B cell (primary cell): ENCODE results near the gene RPL27. TPM values are rescaled to one million over a fixed set of nuclear protein-coding genes. Genes with fewer than 3 reads are reported as not detected.

Experiments used
- ATAC-seq: fragments of 200-7000 bp; cut with Tn5 transposase; one replicate; pipeline ENCODE4 v1.10.0; 2021; ENCODE audit warnings: low read depth, mild to moderate bottlenecking, moderate number of reproducible peaks, moderate library complexity
- CTCF ChIA-PET: fragments of 350-600 bp; sonication (Branson Sonifier 250); formaldehyde crosslinking; loops from one replicate; lab custom pipeline; 2021; ENCODE audit warnings: antibody characterized with exemption, inconsistent platforms; lab: Charles Lee
- POLR2A ChIA-PET: fragments of 350-600 bp; sonication (Branson Sonifier 250); formaldehyde crosslinking; loops from one replicate; lab custom pipeline; 2021; ENCODE audit warnings: antibody characterized with exemption; lab: Charles Lee
- DNase-seq: peaks from one replicate; pipeline ENCODE4 v3.0.0; 2013
- H2AFZ ChIP-seq: 2 replicates; pipeline ENCODE4 v1.6.1; 2012; ENCODE audit warnings: mild to moderate bottlenecking, low read depth, low read length; ENCODE audit not compliant: insufficient read depth, poor library complexity, severe bottlenecking
- H3K27ac ChIP-seq, 2 donors: 1 replicate in 1 of 2; 2 replicates in 1 of 2; pipeline ENCODE4 v1.5.1; 2012 to 2013; ENCODE audit warnings: low read length in 2 of 2, mild to moderate bottlenecking in 2 of 2, moderate library complexity in 1 of 2
- H3K27me3 ChIP-seq, 4 experiments: fragments of 200-600 bp in 1 of 4; sonication (generic) in 1 of 4; replicated peaks in 1 of 4; 1 replicate in 2 of 4; 2 replicates in 2 of 4; pipeline versions ENCODE4 v1.6.1 to v1.7.0; 2013 to 2016; ENCODE audit warnings: low read length in 3 of 4, mild to moderate bottlenecking in 2 of 4, mixed read lengths in 1 of 4, moderate library complexity in 1 of 4; ENCODE audit not compliant: insufficient read depth in 4 of 4, control insufficient read depth in 3 of 4; ENCODE audit errors: control extremely low read depth in 1 of 4
- H3K36me3 ChIP-seq, 2 experiments: replicated peaks in 1 of 2; 1 replicate in 1 of 2; 2 replicates in 1 of 2; pipeline versions ENCODE4 v1.6.1 to v1.7.1; 2013; ENCODE audit warnings: low read length in 1 of 2; ENCODE audit not compliant: insufficient read depth in 2 of 2, control insufficient read depth in 1 of 2; ENCODE audit errors: control extremely low read depth in 1 of 2, extremely low read depth in 1 of 2
- H3K4me1 ChIP-seq, 2 donors: fragments of 200-600 bp in 1 of 2; sonication (generic) in 1 of 2; 1 replicate in 1 of 2; 2 replicates in 1 of 2; pipeline versions ENCODE4 v1.5.1 to v1.6.1; 2013 to 2017; ENCODE audit warnings: low read length in 2 of 2; ENCODE audit not compliant: control insufficient read depth in 2 of 2, insufficient read depth in 2 of 2
- H3K4me2 ChIP-seq: replicated peaks from 2 replicates; pipeline ENCODE3; 2012; ENCODE audit warnings: mild to moderate bottlenecking, low read depth, low read length; ENCODE audit not compliant: poor library complexity, severe bottlenecking
- H3K4me3 ChIP-seq, 5 experiments: fragments of 200-600 bp in 1 of 5; sonication (generic) in 1 of 5; 1 replicate in 3 of 5; 2 replicates in 2 of 5; pipeline versions ENCODE4 v1.5.1 to v1.7.0; 2011 to 2016; ENCODE audit warnings: low read length in 4 of 5, mild to moderate bottlenecking in 4 of 5, low read depth in 2 of 5, control low read depth in 1 of 5, moderate library complexity in 1 of 5; ENCODE audit not compliant: insufficient read depth in 1 of 5; ENCODE audit errors: control extremely low read depth in 1 of 5, extremely low read depth in 1 of 5
- H3K79me2 ChIP-seq: fragments of 200-600 bp; sonication (generic); one replicate; pipeline ENCODE4 v1.6.0; 2016; ENCODE audit warnings: low read length; ENCODE audit not compliant: control insufficient read depth, insufficient read depth
- H3K9ac ChIP-seq: fragments of 200-600 bp; sonication (generic); 2 replicates; pipeline ENCODE4 v1.6.1; 2017; ENCODE audit warnings: mild to moderate bottlenecking, low read length, moderate library complexity
- H3K9me3 ChIP-seq, 3 donors: one replicate each; pipeline versions ENCODE4 v1.6.1 to v1.7.1; 2013; ENCODE audit warnings: low read length in 2 of 3; ENCODE audit not compliant: control insufficient read depth in 2 of 3, insufficient read depth in 1 of 3; ENCODE audit errors: control extremely low read depth in 1 of 3
- H4K20me1 ChIP-seq: 2 replicates; pipeline ENCODE4 v1.6.0; 2012; ENCODE audit warnings: mild to moderate bottlenecking, low read length; ENCODE audit not compliant: insufficient read depth, control insufficient read depth, poor library complexity, severe bottlenecking
- H3K27ac Mint-ChIP-seq: one replicate; pipeline ENCODE4 v1.8.0; 2021; ENCODE audit warnings: mixed read lengths
- H3K27me3 Mint-ChIP-seq: one replicate; pipeline ENCODE4 v1.8.0; 2021; ENCODE audit warnings: mixed read lengths
- H3K4me1 Mint-ChIP-seq: one replicate; pipeline ENCODE4 v1.8.0; 2021; ENCODE audit warnings: mixed read lengths
- H3K4me3 Mint-ChIP-seq: one replicate; pipeline ENCODE4 v1.8.0; 2021; ENCODE audit warnings: mixed read lengths
- H3K9me3 Mint-ChIP-seq: one replicate; pipeline ENCODE4 v1.8.0; 2022; ENCODE audit warnings: mixed read lengths; ENCODE audit not compliant: insufficient read depth
- CTCF ChIP-seq: fragments of 200-600 bp; IDR thresholded peaks from one replicate; pipeline ENCODE4 v1.8.0; 2022; ENCODE audit warnings: antibody characterized with exemption, mild to moderate bottlenecking
- EZH2 ChIP-seq: IDR thresholded peaks from 2 replicates; pipeline ENCODE4 v1.6.1; 2012; ENCODE audit warnings: borderline replicate concordance, low read depth, mild to moderate bottlenecking, moderate library complexity, low read length; ENCODE audit not compliant: insufficient read depth, poor library complexity, severe bottlenecking
- WGBS: methylation state at CpG from one replicate; pipeline ENCODE4 v1.1.5; 2013; ENCODE audit warnings: missing lambda C conversion rate; ENCODE audit not compliant: insufficient coverage; 5-methylcytosine and 5-hydroxymethylcytosine counted together
- intact Hi-C: fragments of 100-400 bp; cut with micrococcal nuclease; formaldehyde crosslinking; loops from one replicate; pipeline ENCODE4 v1.10.0; 2022
- polyA plus RNA-seq: library from polyadenylated mRNA; depleted of rRNA; stranded (reverse); fragments of >200 nt; gene quantifications from 2 replicates; pipeline ENCODE4 v1.2.3, GENCODE V29; 2012
- total RNA-seq, 2 donors: library from RNA; stranded (reverse); fragments of 120-200 nt in 1 of 2; gene quantifications; 1 replicate in 1 of 2; 2 replicates in 1 of 2; pipeline versions ENCODE4 v1.2.3 to v1.2.4, GENCODE V29; 2013 to 2022

RPL27 gene
- total and polyA plus RNA-seq, 2 donors (not counting 1 experiment from before 2014, with no cell fraction given): 1,087 to 3,493 TPM

- 57% methylated on average over 1 of the region's 2 CpGs for WGBS
- no peaks in the 10 kb centered on the region for H3K9me3 ChIP-seq
- H3K27me3 Mint-ChIP-seq: no peaks in the 10 kb centered on the region
- no peaks in the 10 kb centered on the region for H3K79me2 ChIP-seq
- no peak overlapping the region for H3K27ac ChIP-seq
- CTCF ChIA-PET: interaction anchor here (1.4 kb wide), 1 partner anchor 10 kb away, joined by 3 read pairs; no protein-coding TSS in a partner anchor
- H3K27me3 ChIP-seq: no peaks in the 10 kb centered on the region
- POLR2A ChIA-PET: no interaction called here
- no peak for ATAC-seq
- DNase-seq: no peak
- no peak overlapping the region for H3K4me3 ChIP-seq
- H3K27ac Mint-ChIP-seq: no peak overlapping the region
- H3K4me3 Mint-ChIP-seq: no peak overlapping the region
- no peak overlapping the region for H2AFZ ChIP-seq
- no peaks in the 10 kb centered on the region for H3K4me1 ChIP-seq
- H3K9ac ChIP-seq: no peak overlapping the region
- no peak overlapping the region for H3K4me2 ChIP-seq
- TF ChIP-seq EZH2 (no peak), CTCF (no peak)
- H3K4me1 Mint-ChIP-seq: no peaks in the 10 kb centered on the region
- intact Hi-C loops: no loop called here
- H3K36me3 ChIP-seq: no peaks in the 10 kb centered on the region
- H4K20me1 ChIP-seq: no peaks in the 10 kb centered on the region
- no peaks in the 10 kb centered on the region for H3K9me3 Mint-ChIP-seq
Measured at GRCh38 chr17:43040655-43041054, 42.4 kb downstream of the RPL27 start.

- H3K27me3 ChIP-seq: no peaks in the 10 kb centered on the region
- no peaks in the 10 kb centered on the region for H3K4me1 ChIP-seq
- ATAC-seq (no peak), DNase-seq (no peak)
- ChIA-PET CTCF (no interaction called here), POLR2A (no interaction called here)
- no peak overlapping the region for H3K27ac ChIP-seq
- Mint-ChIP-seq H3K9me3 (no peaks in the 10 kb centered on the region), H3K4me1 (no peaks in the 10 kb centered on the region), H3K4me3 (no peak overlapping the region), H3K27ac (no peak overlapping the region), H3K27me3 (no peaks in the 10 kb centered on the region)
- 100% methylated on average over 2 of the region's 5 CpGs for WGBS
- no peaks in the 10 kb centered on the region for H3K9me3 ChIP-seq
- intact Hi-C loops: no loop called here
- no peak overlapping the region for H3K4me3 ChIP-seq
- no peak for TF ChIP-seq CTCF
- TF ChIP-seq EZH2: no peak
- no peaks in the 10 kb centered on the region for H3K36me3 ChIP-seq
- H2AFZ ChIP-seq: no peak overlapping the region
- H3K9ac ChIP-seq: no peak overlapping the region
- no peaks in the 10 kb centered on the region for H3K79me2 ChIP-seq
- H4K20me1 ChIP-seq: no peaks in the 10 kb centered on the region
- H3K4me2 ChIP-seq: no peak overlapping the region
Measured at GRCh38 chr17:43042025-43042628, 43.9 kb downstream of the RPL27 start.
